ENCODE measurements around the gene MYH11. TPM values are rescaled to one million over a fixed set of nuclear protein-coding genes. Genes with fewer than 3 reads are reported as not detected.
"Not testable (repeated sequence)": the region's sequence is repeated elsewhere in the genome, so short reads cannot be mapped to it uniquely, and the experiment has no call there.

MYH11 gene
- total and polyA plus RNA-seq, 2 experiments from 2014 or later: 2.0 to 12.2 TPM

- no peak overlapping the region for H3K27ac ChIP-seq
- no peak for TF ChIP-seq CTCF (IDR thresholded peaks at IDR 0.05; ENCODE audit: low read depth, low read length)
- no peaks in the 10 kb centered on the region for H3K36me3 ChIP-seq
- DNase-seq (ENCODE audit: low read depth in 1 of 2, low spot score in 1 of 2): no peak
- H3K9me3 ChIP-seq (ENCODE audit: low read depth): peaks cover 2% of the 10 kb centered on the region
- H3K4me1 ChIP-seq (ENCODE audit: low read depth): no peaks in the 10 kb centered on the region
- no peak overlapping the region for H3K4me3 ChIP-seq
- peaks cover 66% of the 10 kb centered on the region for H3K27me3 ChIP-seq
Measured at GRCh38 chr16:15816228-15816627, 40.6 kb downstream of the MYH11 start.

- not testable (repeated sequence) for H3K9me3 ChIP-seq (ENCODE audit: low read depth); DNase-seq (ENCODE audit: low read depth in 1 of 2, low spot score in 1 of 2); H3K36me3 ChIP-seq; H3K4me1 ChIP-seq (ENCODE audit: low read depth); H3K4me3 ChIP-seq
- Histone ChIP-seq H3K27ac (peak overlapping the region; percentile 41), H3K27me3 (peaks cover 71% of the 10 kb centered on the region)
Measured at GRCh38 chr16:15812401-15812750, 44.5 kb downstream of the MYH11 start.

GRCh38 chr16:15811481-15812400 is 45.1 kb downstream of the MYH11 start:
- H3K4me1 ChIP-seq (ENCODE audit: low read depth): no peaks in the 10 kb centered on the region
- peak; percentile 94 to 96 for DNase-seq (ENCODE audit: low read depth in 1 of 2, low spot score in 1 of 2)
- H3K4me3 ChIP-seq: no peak overlapping the region
- H3K36me3 ChIP-seq: no peaks in the 10 kb centered on the region
- peak overlapping the region; percentile 58 for H3K27ac ChIP-seq
- TF ChIP-seq CTCF (IDR thresholded peaks at IDR 0.05; ENCODE audit: low read depth, low read length): no peak
- peaks cover 2% of the 10 kb centered on the region for H3K9me3 ChIP-seq (ENCODE audit: low read depth)
- H3K27me3 ChIP-seq: peaks cover 71% of the 10 kb centered on the region

- Histone ChIP-seq H3K27ac (peak overlapping the region; percentile 58), H3K9me3 (ENCODE audit: low read depth) (peaks cover 2% of the 10 kb centered on the region), H3K4me1 (ENCODE audit: low read depth) (no peaks in the 10 kb centered on the region), H3K27me3 (peaks cover 72% of the 10 kb centered on the region), H3K4me3 (no peak overlapping the region), H3K36me3 (no peaks in the 10 kb centered on the region)
- DNase-seq (ENCODE audit: low read depth in 1 of 2, low spot score in 1 of 2): no peak
- TF ChIP-seq CTCF (IDR thresholded peaks at IDR 0.05; ENCODE audit: low read depth, low read length): no peak
Measured at GRCh38 chr16:15810949-15811348, 45.9 kb downstream of the MYH11 start.

GRCh38 chr16:15810411-15810810 is 46.4 kb downstream of the MYH11 start:
- Histone ChIP-seq H3K9me3 (ENCODE audit: low read depth) (no peaks in the 10 kb centered on the region), H3K4me3 (no peak overlapping the region), H3K27ac (no peak overlapping the region), H3K27me3 (peaks cover 72% of the 10 kb centered on the region), H3K36me3 (no peaks in the 10 kb centered on the region), H3K4me1 (ENCODE audit: low read depth) (no peaks in the 10 kb centered on the region)
- TF ChIP-seq CTCF (IDR thresholded peaks at IDR 0.05; ENCODE audit: low read depth, low read length): no peak
- DNase-seq (ENCODE audit: low read depth in 1 of 2, low spot score in 1 of 2): no peak

GRCh38 chr16:15809297-15809696 is 47.5 kb downstream of the MYH11 start:
- not testable (repeated sequence) for DNase-seq (ENCODE audit: low read depth in 1 of 2, low spot score in 1 of 2); H3K36me3 ChIP-seq; H3K9me3 ChIP-seq (ENCODE audit: low read depth); H3K4me3 ChIP-seq; H3K4me1 ChIP-seq (ENCODE audit: low read depth); H3K27ac ChIP-seq
- H3K27me3 ChIP-seq: peaks cover 73% of the 10 kb centered on the region

Measured in cardiac muscle cell (in vitro differentiated cells and primary cell).